Sigmoid colon (tissue), 3 donors: ENCODE data around the gene DCUN1D4.

Experiments used
- CTCF ChIP-seq, 4 experiments: fragments of 450-650 bp in 3 of 4; fragments of 200-600 bp in 1 of 4; IDR thresholded peaks; one replicate each; pipeline ENCODE4 v1.5.1; 2016 to 2019; ENCODE audit warnings: antibody characterized with exemption in 4 of 4, mild to moderate bottlenecking in 3 of 4, moderate library complexity in 2 of 4
- POLR2A ChIP-seq, 2 donors: fragments of 450-650 bp; IDR thresholded peaks; one replicate each; pipeline ENCODE4 v1.6.1; 2016; ENCODE audit warnings: antibody characterized with exemption in 2 of 2, mild to moderate bottlenecking in 2 of 2, moderate library complexity in 2 of 2

- TF ChIP-seq POLR2A (IDR thresholded peaks at IDR 0.05) (no peak), CTCF (IDR thresholded peaks at IDR 0.05) (no peak)
These were observed 63.4 kb downstream of the DCUN1D4 start for GRCh38 chr4:51906167-51906958.
